GM18526 (cell line): Measurements from ENCODE around the gene CTNNA2.

Source experiments
- POLR2A ChIP-seq: IDR thresholded peaks from 3 replicates; pipeline ENCODE4 v1.6.1; 2011; ENCODE audit not compliant: insufficient read length; ENCODE audit errors: extremely low read depth

Gene CTNNA2

DNA sequence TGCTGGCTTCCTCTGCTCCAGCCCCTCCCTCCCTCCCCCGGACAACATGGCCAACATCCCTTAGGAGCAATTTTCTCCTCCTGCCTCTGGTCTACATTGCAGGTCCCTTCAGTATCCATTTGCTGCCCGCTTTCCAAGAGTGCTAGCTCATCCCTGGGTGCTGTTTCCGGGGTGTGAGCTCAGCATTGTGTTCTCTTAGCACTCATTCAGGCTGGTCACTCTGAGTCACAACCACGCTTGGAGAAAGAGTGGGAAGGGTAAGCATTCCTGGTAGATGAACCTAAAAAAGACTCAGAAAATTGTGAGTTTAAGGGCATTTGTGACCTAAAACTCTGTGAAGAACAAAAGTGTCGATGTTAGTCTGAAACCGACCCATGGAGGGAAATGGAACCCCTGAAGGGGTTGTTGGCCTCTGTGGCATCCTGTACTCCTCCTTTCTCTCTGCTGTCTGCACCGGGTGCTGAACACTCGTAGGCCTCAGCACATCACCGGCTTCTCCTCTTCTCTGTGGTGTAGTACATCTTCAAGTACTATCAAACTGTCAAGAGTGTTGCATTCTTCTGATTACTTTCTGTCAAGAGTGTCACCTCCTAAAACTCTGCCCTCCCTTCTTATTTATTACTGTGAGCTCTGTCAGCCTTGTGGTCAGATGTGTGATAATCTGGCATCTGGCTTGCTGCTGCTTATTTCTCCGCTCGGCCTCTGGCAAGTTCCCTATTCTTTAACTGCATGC lies 73.0 kb downstream of the CTNNA2 start:
- TF ChIP-seq POLR2A = no peak

DNA sequence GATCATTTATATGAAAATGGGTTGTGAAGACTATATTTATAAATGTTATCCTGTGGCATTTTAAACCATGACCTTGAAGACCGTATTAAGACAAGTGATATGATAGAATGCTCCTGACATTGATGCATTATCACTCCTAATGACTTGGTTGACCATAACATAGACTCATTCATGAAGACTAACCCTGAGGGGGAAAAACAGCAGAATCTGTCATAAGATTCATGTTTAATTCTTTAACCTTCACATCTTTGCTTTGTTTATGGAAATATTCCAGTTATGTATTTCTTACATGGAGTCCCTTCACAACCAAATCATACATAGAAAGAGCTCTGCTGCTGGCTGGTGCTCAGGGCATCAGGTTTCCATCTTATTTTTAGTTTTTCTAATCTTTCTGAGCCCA lies 78.4 kb downstream of the CTNNA2 start:
- no peak for TF ChIP-seq POLR2A

DNA sequence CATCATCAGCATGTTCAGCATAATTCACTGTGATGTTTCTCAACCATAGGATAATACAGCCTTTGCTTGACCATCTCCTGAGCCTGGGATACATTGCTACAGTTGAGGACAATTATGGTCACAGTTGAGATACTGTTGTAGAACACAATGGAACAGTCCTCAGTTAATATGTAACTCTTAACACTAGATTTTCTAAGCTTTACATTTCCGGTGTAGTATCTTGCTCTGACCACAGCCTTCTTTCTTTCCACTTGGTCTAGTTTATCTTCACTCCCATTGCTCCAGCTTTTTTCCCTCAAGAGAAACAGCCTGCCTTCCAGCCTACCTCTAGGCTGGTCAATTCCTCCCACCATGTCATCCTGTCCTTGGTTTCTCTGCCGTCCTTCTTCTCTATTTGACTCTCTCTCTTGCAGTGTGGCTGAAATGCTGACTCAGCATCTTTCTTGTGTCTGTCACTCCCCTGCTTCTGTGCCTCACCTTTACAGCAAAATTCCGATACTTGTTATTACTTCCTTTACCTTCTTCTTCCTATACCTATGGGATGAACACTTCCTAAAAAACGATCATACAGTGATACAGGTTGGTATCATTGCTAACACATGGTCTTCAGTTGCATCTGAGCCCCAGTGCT lies 80.5 kb downstream of the CTNNA2 start:
- no peak for TF ChIP-seq POLR2A

DNA sequence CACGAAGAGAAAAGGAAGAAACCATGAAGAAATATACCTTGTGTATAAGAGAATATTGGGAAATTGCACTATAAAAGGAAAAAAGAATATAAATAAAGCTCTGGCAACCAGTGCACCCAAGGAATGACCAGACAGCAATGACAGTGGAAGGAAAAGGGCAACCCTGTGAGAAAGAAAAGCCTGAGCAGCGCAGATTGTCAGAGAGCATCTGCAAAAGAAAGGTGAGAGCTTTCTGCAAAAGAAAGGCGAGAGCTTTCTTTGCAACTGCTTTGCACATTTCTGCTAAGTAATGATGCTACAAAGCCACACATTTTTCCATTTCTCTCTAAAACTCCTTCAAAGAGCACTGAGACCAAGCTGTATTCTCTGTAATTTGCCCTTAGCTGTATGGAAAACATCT lies 83.6 kb downstream of the CTNNA2 start:
- no peak for TF ChIP-seq POLR2A

DNA sequence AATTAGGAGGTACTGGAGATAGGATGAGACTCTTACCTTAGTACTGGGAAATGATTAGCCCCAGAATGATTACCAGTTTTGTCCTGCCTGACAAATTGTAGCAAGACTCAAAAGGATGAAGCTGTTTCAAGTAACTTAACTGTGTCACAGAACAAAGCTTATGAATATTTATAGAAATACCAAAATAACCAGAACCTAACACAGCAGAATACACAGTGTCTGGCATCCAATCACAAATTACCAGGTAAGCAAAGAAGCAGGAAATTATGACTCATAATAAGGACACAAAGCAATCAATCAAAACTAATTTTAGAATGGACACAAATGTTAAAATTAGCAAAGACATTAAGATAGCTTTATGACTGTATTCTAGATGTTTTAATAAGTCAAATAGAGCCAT lies 91.9 kb downstream of the CTNNA2 start:
- no peak for TF ChIP-seq POLR2A

DNA sequence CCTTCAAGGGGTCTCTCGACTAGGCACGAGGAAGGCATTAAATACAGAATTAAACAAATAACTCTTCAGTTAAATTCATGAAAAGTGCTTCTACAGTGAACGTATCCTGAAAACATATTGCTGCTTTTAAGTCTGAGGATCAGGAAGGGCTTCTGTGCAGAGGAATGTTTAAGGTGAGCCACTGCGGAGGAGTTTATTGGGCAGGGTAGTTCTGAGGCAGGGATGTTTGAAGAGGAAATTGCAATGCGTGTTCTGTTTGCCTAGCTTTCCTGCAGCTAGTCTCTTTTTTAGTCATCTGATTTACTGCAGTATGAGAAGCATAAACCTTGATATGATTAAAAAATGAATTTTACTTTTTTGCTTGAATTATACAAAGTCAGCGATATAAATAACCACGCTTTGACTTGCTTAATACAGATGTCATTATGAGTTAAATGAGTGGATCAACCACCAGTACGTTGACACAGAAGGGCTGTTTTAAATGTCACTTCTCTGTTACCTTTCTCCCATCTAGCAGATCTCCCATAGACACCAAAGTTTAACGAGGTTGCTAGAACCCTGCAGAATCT lies 98.7 kb downstream of the CTNNA2 start:
- TF ChIP-seq POLR2A = no peak

DNA sequence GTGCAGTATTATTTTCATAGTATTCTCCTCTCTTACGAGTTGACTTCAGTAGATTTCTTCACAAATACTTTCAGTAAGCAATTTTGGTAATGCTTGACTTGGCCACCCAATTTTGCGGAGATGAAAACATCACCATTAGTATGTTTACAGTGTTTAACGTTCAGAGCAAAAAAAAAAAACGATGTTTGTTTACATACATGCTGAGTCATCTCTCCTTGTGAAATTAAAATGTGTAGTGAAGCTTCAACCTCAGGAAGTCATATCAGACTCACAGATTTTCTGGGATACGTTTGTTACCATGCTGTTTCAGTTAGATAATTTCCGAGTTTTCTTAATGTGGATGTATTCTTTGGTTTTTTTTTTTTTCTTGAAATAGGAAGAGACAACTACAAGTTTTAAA lies 100.1 kb downstream of the CTNNA2 start:
- no peak for TF ChIP-seq POLR2A

DNA sequence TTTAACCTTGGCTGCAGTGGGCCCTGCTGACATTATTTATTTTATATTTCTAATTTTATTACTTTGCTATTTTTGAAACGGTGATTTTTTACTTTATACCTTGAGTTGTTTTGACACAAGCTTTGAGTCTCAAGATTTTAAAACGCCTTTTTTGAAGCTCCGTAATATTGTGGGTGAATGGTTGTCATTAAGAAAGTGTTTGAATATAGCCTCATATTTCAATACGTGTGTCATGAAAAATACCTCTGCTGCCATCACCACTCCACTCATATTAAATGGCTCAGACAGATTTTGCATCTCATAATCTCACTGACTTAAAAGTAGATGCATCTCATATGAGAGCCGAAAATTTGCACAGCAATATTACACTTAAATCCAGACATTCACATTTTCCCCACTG lies 106.6 kb downstream of the CTNNA2 start:
- no peak for TF ChIP-seq POLR2A

DNA sequence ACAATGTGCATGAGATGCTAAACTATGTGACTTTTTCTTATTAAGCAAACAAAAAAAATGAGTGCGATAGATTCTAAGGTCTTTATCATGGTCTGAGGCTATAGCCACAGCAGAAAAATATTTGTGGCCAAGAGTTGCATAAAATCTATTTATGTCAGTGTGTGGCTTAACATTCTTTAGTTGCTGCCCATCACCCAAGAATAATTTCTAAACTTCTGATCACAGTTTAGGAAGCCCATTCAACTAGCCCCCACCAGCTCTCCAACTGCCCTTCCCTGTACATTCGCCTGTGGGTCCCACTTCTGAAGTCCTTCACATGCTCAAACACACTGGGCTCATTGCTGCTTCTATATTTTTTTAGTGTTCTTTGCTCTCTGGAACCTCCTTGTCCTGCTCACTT lies 107.1 kb downstream of the CTNNA2 start:
- TF ChIP-seq POLR2A = no peak

DNA sequence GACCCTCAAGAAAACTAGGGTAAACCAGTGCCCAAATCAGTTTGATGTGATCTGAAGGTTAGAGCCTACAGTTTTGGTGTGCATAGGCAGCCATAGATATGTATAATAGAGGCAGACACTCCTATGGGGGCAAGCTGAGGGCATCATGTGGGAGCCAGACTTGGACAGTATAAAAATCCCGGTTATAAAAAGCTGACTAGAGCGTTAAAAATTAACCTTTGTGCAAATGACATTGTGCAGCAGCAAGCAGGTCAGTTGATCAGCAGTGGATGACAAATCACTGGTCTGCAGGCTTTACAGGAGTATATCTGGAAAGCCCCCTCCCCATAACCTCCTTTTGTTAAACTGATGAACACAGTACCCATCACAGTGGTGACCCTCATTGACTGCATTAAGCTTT lies 107.8 kb downstream of the CTNNA2 start:
- TF ChIP-seq POLR2A = no peak

DNA sequence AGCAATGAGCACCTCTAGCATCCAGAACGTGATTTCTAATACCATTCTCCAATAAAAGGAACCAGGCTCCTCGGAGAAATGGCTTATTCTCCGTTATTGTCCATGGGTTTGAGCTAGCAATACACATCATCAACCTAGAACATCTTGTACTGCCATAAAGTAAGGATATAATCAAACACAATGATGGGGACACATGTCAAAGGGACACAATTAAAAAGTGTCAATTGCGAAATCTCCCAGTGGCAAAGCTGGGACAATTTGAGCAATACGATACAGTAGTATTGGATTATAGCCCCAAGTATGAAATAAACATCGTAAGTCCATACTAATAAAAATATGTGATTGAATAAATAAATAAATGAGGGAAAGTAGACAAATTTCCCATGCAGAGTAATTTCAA lies 108.4 kb downstream of the CTNNA2 start:
- TF ChIP-seq POLR2A = no peak

DNA sequence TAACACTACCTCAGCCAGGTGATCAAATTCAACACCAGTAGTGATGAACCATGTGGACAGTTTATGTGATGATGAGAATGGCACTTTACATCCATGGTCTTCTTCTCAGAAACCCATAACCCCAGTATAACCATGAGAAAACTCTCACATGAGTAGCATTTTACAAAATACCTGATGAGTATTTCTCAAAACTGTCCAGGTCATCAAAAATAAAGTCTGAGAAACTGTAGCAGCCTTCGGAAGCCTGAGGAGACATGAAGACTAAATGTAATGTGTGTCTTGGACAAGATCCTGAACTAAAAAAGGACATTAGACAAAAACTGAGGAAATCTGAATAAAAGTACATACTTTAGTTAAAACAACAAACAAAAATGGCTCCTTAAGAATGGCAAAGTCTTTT lies 108.9 kb downstream of the CTNNA2 start:
- no peak for TF ChIP-seq POLR2A

DNA sequence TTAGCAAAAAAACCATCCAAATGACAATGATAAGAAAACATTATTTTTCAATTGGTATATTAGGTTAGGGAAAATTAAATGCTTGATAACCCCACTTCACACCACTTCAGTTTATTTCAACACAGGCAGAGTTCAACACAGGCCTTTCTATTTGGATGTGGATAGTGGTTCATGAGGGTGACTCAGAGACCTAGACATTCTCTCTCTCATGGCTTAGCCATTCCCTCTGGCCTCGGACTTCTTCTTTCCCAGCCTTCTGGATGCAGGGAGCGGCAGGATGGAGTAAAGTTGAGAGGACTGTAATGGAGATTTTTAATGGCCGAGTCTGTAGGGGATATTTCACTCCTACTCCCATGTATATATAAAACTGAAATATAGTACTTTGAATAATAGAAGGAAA lies 109.7 kb downstream of the CTNNA2 start:
- no peak for TF ChIP-seq POLR2A

DNA sequence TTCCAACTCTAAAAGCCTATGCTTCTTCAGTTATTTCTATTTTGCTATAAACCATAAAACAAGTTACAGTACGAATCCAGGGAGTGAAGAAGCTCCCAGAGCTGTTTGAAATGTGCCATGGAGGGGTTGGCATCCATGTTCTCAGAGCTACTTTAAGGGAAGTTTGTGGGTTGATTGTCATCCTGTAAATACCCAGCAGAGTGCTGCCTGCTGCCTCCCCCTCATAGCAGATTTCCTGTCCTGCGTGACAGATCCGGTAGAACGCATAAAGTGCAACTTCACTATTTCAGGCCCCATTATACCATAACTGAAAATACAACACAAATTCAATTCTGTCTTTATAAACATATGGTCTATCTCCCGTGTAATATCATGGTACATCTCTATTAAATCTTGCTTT lies 114.4 kb downstream of the CTNNA2 start:
- no peak for TF ChIP-seq POLR2A

DNA sequence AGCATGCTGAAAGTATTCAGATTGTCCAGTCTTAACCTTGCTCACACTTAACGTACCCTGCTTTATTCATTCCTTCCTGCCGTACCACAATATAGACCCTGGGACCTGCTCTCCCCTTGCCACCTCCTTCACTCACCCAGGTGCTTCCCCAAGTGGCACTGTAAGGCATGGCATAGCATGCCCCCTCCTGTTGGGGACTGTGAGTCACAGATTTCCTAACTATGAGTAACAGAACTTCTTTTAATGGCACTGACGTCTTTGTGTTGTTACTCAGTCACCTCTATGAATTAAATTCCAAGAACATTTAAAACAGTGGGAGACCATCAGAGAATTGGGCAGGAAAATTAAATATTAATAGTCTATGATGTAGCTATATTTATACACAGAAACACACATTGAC lies 117.2 kb downstream of the CTNNA2 start:
- TF ChIP-seq POLR2A = no peak

DNA sequence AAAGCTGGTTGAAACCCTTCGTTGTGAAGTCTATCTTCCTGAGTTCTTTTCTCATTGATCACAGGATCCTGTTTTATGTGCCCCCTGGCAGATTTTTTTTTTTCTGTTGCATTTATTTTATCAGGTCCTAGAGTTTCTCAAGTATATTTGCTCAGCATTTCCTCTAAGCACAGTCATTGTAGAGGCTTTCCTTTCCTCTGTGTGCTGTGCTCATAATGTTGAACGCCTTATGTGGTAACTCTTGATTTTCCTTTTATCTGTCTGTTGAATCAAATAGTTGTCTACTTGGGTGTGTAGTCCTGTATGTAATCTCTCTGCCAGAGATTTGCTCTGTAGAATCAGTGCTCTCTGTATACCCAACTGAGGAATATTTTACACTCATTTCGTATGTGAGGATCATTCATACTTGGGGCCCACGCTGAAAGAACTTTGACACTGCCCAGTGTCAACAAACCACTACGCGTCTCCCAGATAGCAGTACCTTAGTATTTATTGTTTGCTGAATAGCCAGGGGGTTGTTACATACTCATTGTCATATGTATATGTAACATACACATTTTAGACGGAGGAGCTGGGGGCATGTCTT lies 118.2 kb downstream of the CTNNA2 start:
- TF ChIP-seq POLR2A = no peak
